ENCODE measurements around the gene KRTAP10-1.

Gene KRTAP10-1, protein sequence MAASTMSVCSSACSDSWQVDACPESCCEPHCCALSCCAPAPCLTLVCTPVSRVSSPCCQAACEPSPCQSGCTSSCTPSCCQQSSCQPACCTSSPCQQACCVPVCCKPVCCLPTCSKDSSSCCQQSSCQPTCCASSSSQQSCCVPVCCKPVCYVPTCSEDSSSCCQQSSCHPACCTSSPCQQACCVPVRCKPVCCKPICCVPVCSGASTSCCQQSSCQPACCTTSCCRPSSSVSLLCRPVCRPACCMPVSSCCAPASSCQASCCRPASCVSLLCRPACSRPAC

DNA sequence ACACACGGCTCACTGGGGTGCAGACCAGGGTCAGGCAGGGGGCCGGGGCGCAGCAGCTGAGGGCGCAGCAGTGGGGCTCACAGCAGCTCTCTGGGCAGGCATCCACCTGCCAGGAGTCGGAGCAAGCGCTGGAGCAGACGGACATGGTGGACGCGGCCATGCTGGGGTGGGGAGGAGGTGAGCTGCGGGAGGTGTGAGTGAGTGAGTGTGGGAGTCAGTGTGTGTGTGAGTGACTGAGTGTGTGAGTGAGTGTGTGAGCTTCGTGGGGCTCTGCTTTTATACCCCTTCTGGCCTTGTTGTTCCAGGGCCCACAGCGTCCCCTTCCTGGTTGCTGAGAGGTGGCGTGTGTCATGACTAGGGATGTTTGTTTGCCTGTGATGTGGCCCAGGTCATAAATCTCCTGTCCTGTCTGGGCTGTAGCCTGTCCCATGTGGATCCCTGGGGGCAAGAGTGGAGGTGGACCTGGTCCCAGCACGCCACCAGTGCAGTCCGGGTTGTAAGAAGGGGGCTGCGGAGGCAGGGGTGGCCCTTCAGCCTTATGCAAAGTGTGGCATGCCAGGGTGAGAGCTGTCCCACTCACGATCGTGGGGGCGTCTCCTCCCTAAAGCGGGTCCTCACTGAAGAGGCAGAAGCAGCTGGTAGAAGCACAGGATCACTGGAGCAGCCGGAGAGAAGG, at the start of gene KRTAP10-1:
TSS of gene KRTAP10-1 (minus strand) at position 205 of the 676 bp plus-strand sequence. CDS start at position 160, 45 bp downstream.
- POLR2A ChIA-PET = no interaction called here
- TF ChIP-seq TARDBP (IDR thresholded peaks at IDR 0.05) = no peak
- no peak for TF ChIP-seq ELF4 (IDR thresholded peaks at IDR 0.05)
- no peak for TF ChIP-seq L3MBTL2 (conservative IDR thresholded peaks at IDR 0.05)
- TF ChIP-seq SUZ12 (IDR thresholded peaks at IDR 0.05) = no peak
- TF ChIP-seq ARNT (IDR thresholded peaks at IDR 0.05) = no peak
- TF ChIP-seq NFRKB (IDR thresholded peaks at IDR 0.05) = no peak
- no peak for TF ChIP-seq BHLHE40 (IDR thresholded peaks at IDR 0.05; ENCODE audit: borderline replicate concordance)
- TF ChIP-seq SP1 (IDR thresholded peaks at IDR 0.05) = no peak
- no peak for TF ChIP-seq FOXM1 (IDR thresholded peaks at IDR 0.05; ENCODE audit: borderline replicate concordance)
- no peak for TF ChIP-seq CTBP1 (IDR thresholded peaks at IDR 0.05; ENCODE audit: borderline replicate concordance)
- TF ChIP-seq HDGF (IDR thresholded peaks at IDR 0.05; ENCODE audit: borderline replicate concordance) = no peak
- TF ChIP-seq FOXK2 (IDR thresholded peaks at IDR 0.05) = no peak
- no peak for TF ChIP-seq LEF1 (IDR thresholded peaks at IDR 0.05; ENCODE audit: borderline replicate concordance)
- no peak for TF ChIP-seq ZNF384 (IDR thresholded peaks at IDR 0.05)
- DNase-seq (ENCODE audit: extremely low spot score) = no peak
- CTCF ChIA-PET = no interaction called here

DNA sequence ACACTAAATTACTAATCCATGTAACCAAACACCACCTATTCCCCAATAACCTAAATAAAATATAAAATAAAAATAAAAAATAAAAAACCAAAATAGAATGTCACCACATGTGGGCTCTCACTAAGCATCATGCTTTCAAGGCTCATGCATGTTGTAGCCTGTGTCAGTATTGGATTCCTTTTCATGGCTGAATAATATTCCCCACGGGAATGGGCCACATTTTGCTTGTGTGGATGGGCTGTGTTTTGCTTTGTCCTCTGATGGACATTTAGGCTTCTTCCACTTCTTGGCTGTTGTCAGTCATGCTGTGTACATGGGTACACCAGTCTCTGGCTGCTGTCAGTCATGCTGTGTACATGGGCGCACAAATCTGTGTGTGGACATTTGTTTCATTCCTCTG, 49.1 kb upstream of the KRTAP10-1 start:
- CTCF ChIA-PET = no interaction called here
- POLR2A ChIA-PET = no interaction called here
- DNase-seq (ENCODE audit: extremely low spot score) = no peak
- TF ChIP-seq SUZ12 (IDR thresholded peaks at IDR 0.05) = no peak
- TF ChIP-seq, protein P1, sequence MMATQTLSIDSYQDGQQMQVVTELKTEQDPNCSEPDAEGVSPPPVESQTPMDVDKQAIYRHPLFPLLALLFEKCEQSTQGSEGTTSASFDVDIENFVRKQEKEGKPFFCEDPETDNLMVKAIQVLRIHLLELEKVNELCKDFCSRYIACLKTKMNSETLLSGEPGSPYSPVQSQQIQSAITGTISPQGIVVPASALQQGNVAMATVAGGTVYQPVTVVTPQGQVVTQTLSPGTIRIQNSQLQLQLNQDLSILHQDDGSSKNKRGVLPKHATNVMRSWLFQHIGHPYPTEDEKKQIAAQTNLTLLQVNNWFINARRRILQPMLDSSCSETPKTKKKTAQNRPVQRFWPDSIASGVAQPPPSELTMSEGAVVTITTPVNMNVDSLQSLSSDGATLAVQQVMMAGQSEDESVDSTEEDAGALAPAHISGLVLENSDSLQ (IDR thresholded peaks at IDR 0.05) = no peak
- no peak for TF ChIP-seq CTBP1 (IDR thresholded peaks at IDR 0.05; ENCODE audit: borderline replicate concordance)
- no peak for TF ChIP-seq LEF1 (IDR thresholded peaks at IDR 0.05; ENCODE audit: borderline replicate concordance)
- TF ChIP-seq SP1 (IDR thresholded peaks at IDR 0.05) = no peak
- TF ChIP-seq L3MBTL2 (conservative IDR thresholded peaks at IDR 0.05) = no peak
- no peak for TF ChIP-seq ZNF384 (IDR thresholded peaks at IDR 0.05)
- TF ChIP-seq BHLHE40 (IDR thresholded peaks at IDR 0.05; ENCODE audit: borderline replicate concordance) = no peak
- TF ChIP-seq FOXA1 (IDR thresholded peaks at IDR 0.05) = no peak
- TF ChIP-seq HDGF (IDR thresholded peaks at IDR 0.05; ENCODE audit: borderline replicate concordance) = no peak
- no peak for TF ChIP-seq FOXM1 (IDR thresholded peaks at IDR 0.05; ENCODE audit: borderline replicate concordance)
- TF ChIP-seq FOXK2 (IDR thresholded peaks at IDR 0.05) = no peak
- no peak for TF ChIP-seq TARDBP (IDR thresholded peaks at IDR 0.05)
- TF ChIP-seq NFRKB (IDR thresholded peaks at IDR 0.05) = no peak
- no peak for TF ChIP-seq ARNT (IDR thresholded peaks at IDR 0.05)

DNA sequence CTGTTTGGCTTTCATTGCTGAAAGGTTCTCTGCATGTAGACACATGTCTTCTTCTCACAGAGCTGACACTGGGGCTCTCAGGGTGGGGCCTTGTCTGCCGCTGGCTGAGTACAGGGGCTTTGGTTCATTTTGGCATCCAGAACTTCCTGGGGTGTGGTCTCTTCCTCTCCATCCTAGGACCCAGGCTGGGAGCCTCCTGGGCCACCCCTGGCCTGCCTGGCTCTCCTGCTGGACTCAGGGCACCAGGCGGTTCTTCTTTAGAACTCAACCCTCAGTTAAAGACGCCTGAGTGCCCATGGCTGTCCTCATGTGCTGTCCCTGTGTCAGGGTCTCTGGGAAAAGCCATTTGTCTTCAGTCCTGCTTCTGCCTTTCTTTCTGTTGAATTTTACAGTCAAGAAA, 45.9 kb upstream of the KRTAP10-1 start:
- DNase-seq (ENCODE audit: extremely low spot score) = no peak
- ChIA-PET CTCF (no interaction called here), POLR2A (no interaction called here)
- TF ChIP-seq HDGF (IDR thresholded peaks at IDR 0.05; ENCODE audit: borderline replicate concordance) (no peak), SUZ12 (IDR thresholded peaks at IDR 0.05) (no peak), BHLHE40 (IDR thresholded peaks at IDR 0.05; ENCODE audit: borderline replicate concordance) (no peak), SP1 (IDR thresholded peaks at IDR 0.05) (no peak), ZNF384 (IDR thresholded peaks at IDR 0.05) (no peak), FOXM1 (IDR thresholded peaks at IDR 0.05; ENCODE audit: borderline replicate concordance) (no peak), ELF4 (IDR thresholded peaks at IDR 0.05) (no peak), NFRKB (IDR thresholded peaks at IDR 0.05) (no peak), L3MBTL2 (conservative IDR thresholded peaks at IDR 0.05) (no peak), CTBP1 (IDR thresholded peaks at IDR 0.05; ENCODE audit: borderline replicate concordance) (no peak), ARNT (IDR thresholded peaks at IDR 0.05) (no peak), FOXA1 (IDR thresholded peaks at IDR 0.05) (no peak), TARDBP (IDR thresholded peaks at IDR 0.05) (no peak), FOXK2 (IDR thresholded peaks at IDR 0.05) (no peak)

DNA sequence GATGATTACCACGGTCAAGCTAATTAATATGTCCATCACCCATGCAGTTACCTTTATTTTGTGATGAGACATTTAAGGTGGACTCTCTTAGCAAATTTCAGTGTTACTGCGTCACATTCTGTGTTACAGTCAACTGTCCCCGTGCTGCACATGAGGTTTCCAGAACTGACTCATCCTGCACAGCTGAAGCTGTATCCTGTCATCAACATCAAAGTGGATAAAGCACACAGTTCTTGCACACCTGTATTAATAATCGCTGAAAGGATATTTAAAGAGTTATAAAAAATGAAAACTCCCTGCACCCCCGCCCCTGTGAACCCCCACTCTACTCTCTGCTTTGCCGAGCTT, 43.8 kb upstream of the KRTAP10-1 start:
- no peak for TF ChIP-seq FOXM1 (IDR thresholded peaks at IDR 0.05; ENCODE audit: borderline replicate concordance)
- TF ChIP-seq, protein P1 (IDR thresholded peaks at IDR 0.05) = no peak
- TF ChIP-seq FOXK2 (IDR thresholded peaks at IDR 0.05) = no peak
- no peak for TF ChIP-seq TARDBP (IDR thresholded peaks at IDR 0.05)
- no peak for TF ChIP-seq L3MBTL2 (conservative IDR thresholded peaks at IDR 0.05)
- no peak for TF ChIP-seq CTBP1 (IDR thresholded peaks at IDR 0.05; ENCODE audit: borderline replicate concordance)
- no peak for TF ChIP-seq SP1 (IDR thresholded peaks at IDR 0.05)
- TF ChIP-seq ELF4 (IDR thresholded peaks at IDR 0.05) = no peak
- no peak for TF ChIP-seq HDGF (IDR thresholded peaks at IDR 0.05; ENCODE audit: borderline replicate concordance)
- no peak for TF ChIP-seq FOXA1 (IDR thresholded peaks at IDR 0.05)
- no peak for TF ChIP-seq BHLHE40 (IDR thresholded peaks at IDR 0.05; ENCODE audit: borderline replicate concordance)
- CTCF ChIA-PET = no interaction called here
- DNase-seq (ENCODE audit: extremely low spot score) = no peak
- POLR2A ChIA-PET = no interaction called here

DNA sequence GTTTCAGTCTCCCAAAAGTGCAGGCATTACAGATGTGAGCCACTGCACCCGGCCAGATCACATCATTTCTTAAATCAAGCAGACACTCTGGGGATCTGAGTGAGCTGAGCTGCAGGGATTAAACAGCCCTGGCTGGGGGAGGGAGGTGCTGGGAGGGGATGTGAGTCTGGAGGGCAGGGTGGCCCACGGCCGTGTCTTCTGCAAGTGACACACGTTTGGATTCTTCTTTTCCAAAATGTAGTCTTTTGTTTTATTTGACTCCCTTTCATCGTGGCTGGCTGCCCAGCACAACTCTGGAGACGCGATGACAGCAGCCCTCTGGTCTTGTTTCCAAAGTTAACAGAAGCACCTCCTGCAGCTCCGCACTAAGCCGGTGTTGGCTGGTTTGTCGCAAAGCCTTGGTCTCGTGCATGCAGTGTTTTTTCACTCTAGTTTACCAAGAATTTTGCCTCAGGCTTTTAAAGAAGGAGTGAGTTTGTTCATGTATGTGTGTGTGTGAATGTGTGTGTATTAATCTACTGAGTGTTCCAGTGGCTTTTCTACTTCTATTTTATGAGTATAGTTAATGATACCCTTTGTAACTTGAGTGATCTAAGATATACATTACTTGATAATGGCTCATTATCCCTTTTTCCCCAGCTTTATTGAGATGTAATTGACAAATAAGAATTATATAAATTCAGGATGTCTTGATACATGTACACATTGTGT, 43.2 kb upstream of the KRTAP10-1 start:
- ChIA-PET POLR2A (no interaction called here), CTCF (no interaction called here)

More for the DNA sequence above, 43.2 kb upstream of the KRTAP10-1 start:
- no peak for DNase-seq (ENCODE audit: extremely low spot score)
- TF ChIP-seq BHLHE40 (IDR thresholded peaks at IDR 0.05; ENCODE audit: borderline replicate concordance) (no peak), FOXM1 (IDR thresholded peaks at IDR 0.05; ENCODE audit: borderline replicate concordance) (no peak), SP1 (IDR thresholded peaks at IDR 0.05) (no peak), ARNT (IDR thresholded peaks at IDR 0.05) (no peak), HDGF (IDR thresholded peaks at IDR 0.05; ENCODE audit: borderline replicate concordance) (no peak), CTBP1 (IDR thresholded peaks at IDR 0.05; ENCODE audit: borderline replicate concordance) (no peak), TARDBP (IDR thresholded peaks at IDR 0.05) (no peak)
- TF ChIP-seq, protein P1 (IDR thresholded peaks at IDR 0.05) = 0 out of 2 replicates have a peak, but pooled peaks have one; percentile 10

Data from HEK293T (cell line).